HL-60 (cell line): ENCODE measurements around the gene ITPK1.

Source experiments
- DNase-seq, 2 experiments: peaks; one replicate each; pipeline ENCODE4 v3.0.0-alpha.2; 2010 to 2020; ENCODE audit warnings: low read depth in 1 of 2, low spot score in 1 of 2
- H3K27ac ChIP-seq: fragments of 250-450 bp; sonication (Bioruptor Pico); replicated peaks from 2 replicates; pipeline ENCODE4 v1.5.1; 2020; ENCODE audit warnings: mild to moderate bottlenecking, moderate library complexity
- H3K27me3 ChIP-seq: fragments of 250-450 bp; sonication (Bioruptor Pico); 2 replicates; pipeline ENCODE4 v1.5.1; 2021; ENCODE audit warnings: mild to moderate bottlenecking, moderate library complexity; ENCODE audit not compliant: insufficient read depth, poor library complexity, severe bottlenecking
- H3K4me3 ChIP-seq: replicated peaks from 2 replicates; pipeline ENCODE4 v1.5.1; 2011; ENCODE audit warnings: mild to moderate bottlenecking, control low read depth, low read length; ENCODE audit not compliant: insufficient read depth
- CTCF ChIP-seq: IDR thresholded peaks from one replicate; pipeline ENCODE4 v1.5.1; 2011; ENCODE audit warnings: low read length, control low read depth, inconsistent platforms; ENCODE audit not compliant: insufficient read depth
- GABPA ChIP-seq: IDR thresholded peaks from 2 replicates; pipeline ENCODE4 v1.6.1; 2012; ENCODE audit warnings: low read depth
- POLR2AphosphoS5 ChIP-seq: IDR thresholded peaks from 2 replicates; pipeline ENCODE4 v1.6.1; 2012; ENCODE audit warnings: low read depth
- REST ChIP-seq: IDR thresholded peaks from 2 replicates; pipeline ENCODE4 v1.6.1; 2012; ENCODE audit warnings: low read depth; ENCODE audit not compliant: insufficient replicate concordance
- SPI1 ChIP-seq: IDR thresholded peaks from 2 replicates; pipeline ENCODE4 v1.6.1; 2012; ENCODE audit warnings: low read depth, mild to moderate bottlenecking, borderline replicate concordance

ITPK1 gene

GRCh38 chr14:93082576-93083001, 33.1 kb downstream of the ITPK1 start:
- H3K27ac ChIP-seq, result no peak overlapping the region
- TF ChIP-seq POLR2AphosphoS5 (no peak), GABPA (no peak), REST (no peak), SPI1 (no peak), CTCF (no peak)

GRCh38 chr14:93081876-93082570, 33.7 kb downstream of the ITPK1 start:
- Histone ChIP-seq H3K27ac (no peak overlapping the region), H3K27me3 (no peaks in the 10 kb centered on the region), H3K4me3 (no peak overlapping the region)
- TF ChIP-seq GABPA (no peak), CTCF (no peak), REST (no peak), POLR2AphosphoS5 (no peak), SPI1 (no peak)
- DNase-seq, result no peak

More at GRCh38 chr14:93082576-93083001, 33.1 kb downstream of the ITPK1 start:
- Histone ChIP-seq H3K27me3 (no peaks in the 10 kb centered on the region), H3K4me3 (no peak overlapping the region)
- no peak for DNase-seq

GRCh38 chr14:93079865-93080403, 35.8 kb downstream of the ITPK1 start:
- Histone ChIP-seq H3K4me3 (no peak overlapping the region), H3K27ac (no peak overlapping the region), H3K27me3 (no peaks in the 10 kb centered on the region)
- no peak for TF ChIP-seq SPI1
- no peak for TF ChIP-seq POLR2AphosphoS5
- TF ChIP-seq REST, result no peak
- TF ChIP-seq CTCF, result no peak
- no peak for TF ChIP-seq GABPA
- DNase-seq, result no peak
